Adrenal gland (tissue), 12 donors: ENCODE data around the gene LARP4B. TPM values are rescaled to one million over a fixed set of nuclear protein-coding genes. Genes with fewer than 3 reads are reported as not detected.

Source experiments
- DNase-seq, 7 donors: peaks; one replicate each; pipeline ENCODE4 v3.0.0-alpha.2; 2019 to 2020
- H3K27ac ChIP-seq, 5 donors: fragments of 200-600 bp; sonication (generic) in 4 of 5; 1 replicate in 3 of 5; 2 replicates in 2 of 5; pipeline versions ENCODE4 v1.5.1 to v1.8.0; 2016 to 2020; ENCODE audit warnings: mild to moderate bottlenecking in 1 of 5
- H3K27me3 ChIP-seq: fragments of 200-600 bp; 2 replicates; pipeline ENCODE4 v1.8.0; 2021
- H3K36me3 ChIP-seq, 2 donors: fragments of 200-600 bp; replicated peaks in 1 of 2; 1 replicate in 1 of 2; 2 replicates in 1 of 2; pipeline versions ENCODE4 v1.5.1 to v1.8.0; 2018 to 2022
- H3K4me1 ChIP-seq, 2 donors: fragments of 200-600 bp; replicated peaks in 1 of 2; 1 replicate in 1 of 2; 2 replicates in 1 of 2; pipeline versions ENCODE4 v1.5.1 to v1.8.0; 2018 to 2021
- H3K4me3 ChIP-seq, 4 donors: fragments of 200-600 bp; sonication (generic) in 3 of 4; one replicate each; pipeline ENCODE4 v1.5.1; 2016 to 2018
- H3K9me3 ChIP-seq, 3 donors: fragments of 200-600 bp; sonication (generic) in 1 of 3; replicated peaks in 1 of 3; 1 replicate in 2 of 3; 2 replicates in 1 of 3; pipeline versions ENCODE4 v1.5.1 to v1.8.0; 2016 to 2021
- CTCF ChIP-seq, 6 experiments: fragments of 450-650 bp in 4 of 6; fragments of 200-600 bp in 2 of 6; sonication (generic) in 1 of 6; IDR thresholded peaks; 1 replicate in 5 of 6; 2 replicates in 1 of 6; pipeline versions ENCODE4 v1.5.1 to v1.8.0; 2016 to 2021; ENCODE audit warnings: antibody characterized with exemption in 6 of 6, mild to moderate bottlenecking in 2 of 6, moderate library complexity in 1 of 6
- POLR2A ChIP-seq, 2 donors: fragments of 450-650 bp; IDR thresholded peaks; one replicate each; pipeline ENCODE4 v1.6.1; 2017; ENCODE audit warnings: antibody characterized with exemption in 2 of 2, mild to moderate bottlenecking in 2 of 2, moderate library complexity in 1 of 2
- WGBS, 4 donors: extraction: QIAGEN DNeasy Blood & Tissue Kit in 2 of 4; methylation state at CpG; one replicate each; pipeline versions ENCODE4 v1.1.5 to v1.1.7; 2013 to 2017; 5-methylcytosine and 5-hydroxymethylcytosine counted together
- intact Hi-C, 2 donors: fragments of 100-400 bp; cut with DNase I; formaldehyde crosslinking; loops; one replicate each; pipeline versions ENCODE4 v1.14.1 to v1.15.0; 2022 to 2023
- polyA plus RNA-seq, 3 donors: library from polyadenylated mRNA; stranded (reverse); fragments of 200-250 nt in 2 of 3; fragments of 350-450 nt in 1 of 3; fragmentation: Illumina TruSeq in 1 of 3; extraction: RNeasy Lipid Tissue Mini Kit (QIAGEN cat#74804) in 1 of 3; gene quantifications; one replicate each; pipeline ENCODE4 v1.2.3, GENCODE V29; 2013 to 2014
- total RNA-seq, 9 donors: library from RNA; depleted of rRNA in 4 of 9; stranded (reverse); fragments of >200 nt in 4 of 9; fragments of 120-200 nt in 1 of 9; fragmentation: NEBNext Ultra II Directional in 1 of 9; extraction: Animal tissue kit (Norgen Biotek cat#: 25700) in 1 of 9; gene quantifications; one replicate each; pipeline versions ENCODE4 v1.1.0 to v1.2.4, GENCODE V29; 2013 to 2023
- donor health status: healthy with polysubstance abuse.
- donor health status: Bipolar disorder and iron deficiency.
- donor health status: DM: yes; HTN: yes; CAD: no.
- donor health status: DM: no; HTN: no; CAD: no.
- donor health status: DM: no; HTN: no; CAD: no.
- donor health status: DM: yes; HTN: yes; CAD: no.

The LARP4B gene
- total and polyA plus RNA-seq, 12 donors: 17.2 to 145 (median 66.8) TPM

DNA sequence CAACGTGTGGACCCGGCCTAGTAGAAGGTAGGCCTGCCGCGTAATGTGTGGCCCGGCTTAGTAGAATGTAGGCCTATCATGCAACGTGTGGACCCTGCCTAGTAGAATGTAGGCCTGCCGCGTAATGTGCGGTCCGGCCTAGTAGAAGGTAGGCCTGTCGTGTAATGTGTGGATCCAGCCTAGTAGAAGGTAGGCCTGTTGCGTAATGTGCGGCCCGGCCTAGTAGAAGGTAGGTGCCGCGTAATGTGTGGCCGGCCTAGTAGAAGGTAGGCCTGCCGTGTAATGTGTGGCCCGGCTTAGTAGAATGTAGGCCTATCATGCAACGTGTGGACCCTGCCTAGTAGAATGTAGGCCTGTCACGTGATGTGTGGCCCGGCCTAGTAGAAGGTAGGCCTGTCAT lies 44.8 kb upstream of the LARP4B start:
- Histone ChIP-seq H3K4me1 (peaks cover 5 to 6% of the 10 kb centered on the region in 2 donors), H3K27ac (no peak overlapping the region), H3K4me3 (no peak overlapping the region), H3K27me3 (no peaks in the 10 kb centered on the region), H3K36me3 (no peaks in the 10 kb centered on the region), H3K9me3 (peaks cover 0 to 7% (median 0%) of the 10 kb centered on the region in 3 donors)
- intact Hi-C loops: no loop called here
- no peak for TF ChIP-seq POLR2A (IDR thresholded peaks at IDR 0.05)
- TF ChIP-seq CTCF (IDR thresholded peaks at IDR 0.05): no peak
- 94 to 97% (median 95%) methylated on average over 12 to 22 of the region's 22 CpGs for WGBS, 4 donors
- DNase-seq: no peak

DNA sequence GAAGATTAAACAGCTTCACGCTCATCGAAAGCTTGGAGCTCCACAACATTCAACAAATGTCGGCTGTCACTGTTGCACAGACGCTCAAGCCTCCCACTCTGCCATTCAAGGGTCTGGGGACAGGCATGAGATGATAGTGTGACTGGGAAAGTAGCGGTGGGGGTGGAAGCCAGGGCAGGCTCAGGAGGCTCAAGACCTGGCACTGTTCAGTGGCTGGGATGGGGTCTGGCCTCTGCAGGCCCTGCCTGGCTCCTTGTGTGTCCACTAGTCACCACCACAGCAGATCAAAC lies 43.2 kb upstream of the LARP4B start:
- no peak for TF ChIP-seq POLR2A (IDR thresholded peaks at IDR 0.05)
- no peak for TF ChIP-seq CTCF (IDR thresholded peaks at IDR 0.05)
- Histone ChIP-seq H3K4me3 (no peak overlapping the region), H3K4me1 (peaks cover 20 to 22% of the 10 kb centered on the region in 2 donors), H3K27me3 (no peaks in the 10 kb centered on the region), H3K36me3 (no peaks in the 10 kb centered on the region), H3K9me3 (peaks cover 0 to 7% (median 0%) of the 10 kb centered on the region in 3 donors), H3K27ac (no peak overlapping the region)
- intact Hi-C loops: no loop called here
- DNase-seq: peak in 1 of 7 donors; percentile 44
- 94 to 99% (median 95%) methylated on average over 5 of the region's 5 CpGs for WGBS, 4 donors

DNA sequence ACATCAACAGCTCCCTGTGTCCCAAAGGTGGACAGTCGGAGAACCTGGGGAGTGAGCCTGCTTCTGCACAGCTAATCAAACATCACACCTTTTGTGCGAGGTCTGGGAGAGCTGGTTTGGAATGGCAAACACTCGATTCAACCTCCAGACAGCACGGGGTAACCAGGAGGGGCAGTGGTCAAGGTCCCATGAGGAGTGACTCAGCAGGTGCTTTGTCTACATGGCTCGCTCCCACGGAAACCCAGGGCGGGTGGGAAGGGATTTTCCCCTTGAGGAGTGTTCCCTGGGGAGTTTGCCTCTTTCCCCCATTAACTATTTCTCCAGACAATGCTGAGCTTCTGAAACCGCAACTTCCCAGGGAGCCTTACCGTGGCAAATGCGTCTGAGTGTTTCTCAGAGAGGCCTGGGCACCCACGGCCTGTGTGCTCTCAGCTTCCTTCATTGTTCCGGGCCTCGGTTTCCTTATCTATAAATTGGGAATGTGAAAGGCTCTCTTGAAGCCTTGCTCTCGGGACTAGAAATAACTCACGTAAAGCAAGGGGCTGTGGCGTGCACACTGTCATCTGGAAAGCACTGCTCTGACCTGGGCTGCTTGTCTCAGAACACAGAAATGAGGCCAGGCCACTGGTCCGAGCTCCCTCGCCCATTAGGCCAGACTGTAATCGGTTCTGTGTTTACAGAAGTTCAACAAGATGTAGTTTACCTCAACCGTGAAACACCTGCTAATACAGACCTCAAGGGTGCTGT lies 42.7 kb upstream of the LARP4B start:
- Histone ChIP-seq H3K4me1 (peaks cover 24% of the 10 kb centered on the region in 2 donors), H3K27me3 (no peaks in the 10 kb centered on the region), H3K36me3 (no peaks in the 10 kb centered on the region), H3K27ac (no peak overlapping the region), H3K9me3 (peaks cover 0 to 7% (median 0%) of the 10 kb centered on the region in 3 donors), H3K4me3 (no peak overlapping the region)
- intact Hi-C loops: no loop called here
- DNase-seq: peak in 4 of 7 donors; percentile 52 to 62 (median 58)
- WGBS, 4 donors: 72 to 84% (median 80%) methylated on average over 17 to 20 of the region's 20 CpGs
- TF ChIP-seq CTCF (IDR thresholded peaks at IDR 0.05) (no peak), POLR2A (IDR thresholded peaks at IDR 0.05) (no peak)

DNA sequence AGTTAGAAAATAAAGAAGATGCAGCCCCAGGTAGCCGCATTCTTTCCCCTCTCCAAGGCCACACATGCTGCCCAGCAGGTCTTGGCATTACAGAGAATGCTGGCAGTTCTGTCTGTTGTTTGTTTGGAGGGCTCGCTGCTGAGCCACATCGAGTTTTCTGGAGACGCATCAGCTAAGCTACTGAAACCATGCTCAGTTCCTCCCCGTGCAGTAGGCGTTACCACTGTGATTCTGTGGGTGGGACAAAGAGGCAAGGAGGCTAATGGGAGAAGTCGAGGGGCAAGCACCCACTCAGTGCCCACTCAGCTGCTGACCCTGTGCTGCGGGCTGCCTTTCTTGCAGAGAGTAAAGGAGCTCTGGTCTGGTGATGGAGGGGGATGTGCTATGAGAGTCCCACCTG lies 41.3 kb upstream of the LARP4B start:
- intact Hi-C loops: no loop called here
- H3K9me3 ChIP-seq: no peaks in the 10 kb centered on the region
- no peak overlapping the region for H3K27ac ChIP-seq
- no peak overlapping the region for H3K4me3 ChIP-seq
- WGBS, 4 donors: 83 to 86% (median 85%) methylated on average over 7 to 8 of the region's 8 CpGs
- H3K27me3 ChIP-seq: no peaks in the 10 kb centered on the region
- TF ChIP-seq CTCF (IDR thresholded peaks at IDR 0.05): no peak
- no peak for TF ChIP-seq POLR2A (IDR thresholded peaks at IDR 0.05)
- peak in 1 of 7 donors; percentile 46 for DNase-seq
- H3K4me1 ChIP-seq: peaks cover 24% of the 10 kb centered on the region in 2 donors
- no peaks in the 10 kb centered on the region for H3K36me3 ChIP-seq
